GM21528 (cell line): ENCODE data around the gene CTAGE1.
"Not testable (repeated sequence)": the region's sequence is repeated elsewhere in the genome, so short reads cannot be mapped to it uniquely, and the experiment has no call there.

Experiments used
- ATAC-seq: cut with Tn5 transposase; IDR thresholded peaks from one replicate; pipeline ENCODE4 v1.9.1; 2021; ENCODE audit warnings: mild to moderate bottlenecking, moderate library complexity; ENCODE audit not compliant: unreplicated experiment, low FRiP score

CTAGE1 gene

GRCh38 chr18:22393164-22393563 lies 24.6 kb downstream of the CTAGE1 start:
- not testable (repeated sequence) for ATAC-seq

GRCh38 chr18:22391407-22392345 lies 26.0 kb downstream of the CTAGE1 start:
- ATAC-seq = no peak

GRCh38 chr18:22387787-22388186 lies 29.9 kb downstream of the CTAGE1 start:
- no peak for ATAC-seq

DNA sequence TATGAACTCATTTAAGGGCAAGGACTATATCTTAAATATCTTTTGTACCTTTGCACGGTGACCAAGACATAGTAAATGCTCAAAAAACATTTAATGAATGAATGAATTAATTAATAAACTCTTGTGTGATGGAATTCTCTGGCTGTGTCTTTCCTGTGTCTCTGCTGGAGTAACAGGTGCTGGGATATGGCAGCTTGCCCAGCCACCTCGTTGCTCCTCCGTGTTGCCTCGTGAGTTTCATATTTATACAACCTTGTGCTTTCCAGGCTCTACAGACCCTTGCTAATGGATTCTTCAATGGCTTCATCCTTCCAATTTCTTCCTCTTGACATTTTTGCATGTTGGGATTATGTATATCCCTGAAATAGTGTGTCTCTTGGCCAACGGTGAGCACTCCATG lies 30.4 kb downstream of the CTAGE1 start:
- no peak for ATAC-seq

- ATAC-seq = no peak
These were observed 32.0 kb downstream of the CTAGE1 start for GRCh38 chr18:22385718-22386117.

- no peak for ATAC-seq
These were observed 38.9 kb downstream of the CTAGE1 start for GRCh38 chr18:22378672-22379282.

DNA sequence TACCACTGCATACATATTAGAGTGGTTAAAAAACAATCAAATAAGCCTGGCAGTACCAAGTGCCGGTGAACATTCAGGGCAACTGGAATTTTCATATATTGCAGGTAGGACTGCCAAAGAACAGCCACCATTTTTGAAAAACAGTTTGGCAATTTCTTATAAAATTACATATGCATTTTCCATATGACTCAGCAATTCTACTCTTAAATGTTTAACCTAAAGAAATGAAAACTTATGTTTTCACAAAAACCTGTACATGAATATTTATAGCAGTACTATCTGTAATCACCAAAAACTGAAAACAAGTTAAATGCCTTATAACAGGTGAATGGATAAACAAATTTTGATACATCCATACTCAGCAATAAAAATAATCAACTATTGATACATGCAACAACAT lies 39.9 kb downstream of the CTAGE1 start:
- ATAC-seq = no peak

DNA sequence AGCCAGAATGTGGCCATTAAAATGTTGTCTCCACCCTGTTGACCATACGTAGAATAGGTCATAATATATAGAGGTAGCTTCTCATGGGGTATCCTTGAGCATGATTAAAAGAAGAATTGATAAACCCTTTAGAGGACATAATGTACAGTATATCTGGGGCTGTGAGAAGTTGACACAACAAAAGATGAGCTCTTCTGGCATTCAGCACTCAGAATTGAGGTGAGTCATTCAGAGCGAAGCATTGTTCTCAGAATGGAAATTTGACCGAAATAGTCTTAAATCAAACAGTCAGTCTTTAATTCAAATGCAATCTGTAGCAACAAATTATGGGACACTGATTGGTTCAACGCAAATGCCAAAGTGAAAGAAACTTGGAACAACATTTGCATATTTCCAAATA lies 47.3 kb downstream of the CTAGE1 start:
- no peak for ATAC-seq

- no peak for ATAC-seq
These were observed 49.7 kb downstream of the CTAGE1 start for GRCh38 chr18:22368021-22368420.

DNA sequence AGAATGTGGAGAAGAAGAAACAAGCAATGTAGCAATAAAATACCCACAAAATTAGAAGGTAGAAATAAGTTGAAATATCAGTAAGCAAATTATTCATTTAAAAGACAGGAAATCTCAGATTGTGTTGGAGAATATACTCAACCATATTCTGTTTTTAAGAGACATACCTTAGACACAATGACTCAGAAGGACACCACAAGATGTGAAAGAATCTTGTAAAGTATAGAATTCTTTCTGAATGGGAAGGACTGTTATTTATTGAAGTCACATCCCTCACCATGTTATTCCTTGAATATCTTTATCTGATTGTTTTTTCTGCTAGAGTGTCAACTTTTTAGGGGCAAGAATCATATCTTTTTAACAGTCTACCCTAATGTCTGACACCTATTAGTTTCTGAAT lies 50.4 kb downstream of the CTAGE1 start:
- no peak for ATAC-seq

- ATAC-seq = no peak
These were observed 53.8 kb downstream of the CTAGE1 start for GRCh38 chr18:22363867-22364463.
